GM18511 (cell line): ENCODE measurements around the gene MRPL9.

ENCODE experiments used
- ATAC-seq: cut with Tn5 transposase; IDR thresholded peaks from one replicate; pipeline ENCODE4 v1.9.1; 2021; ENCODE audit warnings: mild to moderate bottlenecking, moderate library complexity; ENCODE audit not compliant: unreplicated experiment

The MRPL9 gene

DNA sequence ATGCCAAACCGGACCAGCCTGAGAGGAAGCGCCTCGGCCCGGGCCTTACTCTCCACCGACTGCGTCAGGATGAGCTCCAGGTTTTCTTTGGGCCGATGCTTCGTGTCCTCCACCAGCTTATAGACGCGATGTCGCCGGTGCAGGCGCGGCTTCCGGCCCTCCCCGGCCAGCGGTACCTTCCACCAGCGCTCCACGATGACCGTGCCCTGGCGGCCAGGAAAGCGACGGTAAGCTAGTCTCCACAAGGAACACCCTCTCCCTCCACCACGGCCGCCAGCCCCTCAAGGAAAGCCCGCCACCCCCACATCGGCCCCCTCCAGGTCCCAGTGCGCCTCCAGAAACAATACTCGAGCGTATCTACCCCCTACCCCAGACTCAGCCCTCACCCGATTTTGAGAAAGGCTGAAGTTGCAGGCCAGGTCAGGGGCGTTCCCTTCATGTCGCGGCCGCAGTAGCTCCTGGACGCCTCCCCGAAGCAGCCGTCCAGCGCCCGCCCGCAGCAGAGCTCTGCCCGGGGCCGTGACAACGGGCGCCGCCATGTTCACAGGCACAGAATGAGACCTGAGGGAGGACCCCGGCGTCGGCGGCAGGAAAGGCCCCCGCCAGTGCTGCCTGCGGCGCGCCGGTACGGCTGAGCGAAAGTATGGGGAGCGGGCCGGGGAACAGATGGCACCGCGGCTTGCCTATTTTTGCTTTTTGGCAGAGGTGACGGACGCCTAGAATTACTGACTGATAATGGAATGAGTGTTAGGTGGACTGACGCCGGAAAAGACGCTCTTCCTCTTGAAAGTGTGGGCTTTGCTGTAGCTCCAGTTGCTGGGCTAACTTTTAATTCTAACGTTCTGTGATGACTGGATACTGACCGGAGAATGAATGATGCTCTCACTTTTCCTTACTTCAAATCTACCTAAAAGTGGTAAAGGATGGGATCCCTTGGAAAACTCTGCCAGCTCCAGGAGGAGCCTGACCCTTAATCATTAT lies at the start of gene MRPL9:
Gene MRPL9 (minus strand): TSS at position 556 of the 981 bp plus-strand sequence. CDS start 17 bp downstream, at position 539.
- peak; percentile 98 for ATAC-seq

DNA sequence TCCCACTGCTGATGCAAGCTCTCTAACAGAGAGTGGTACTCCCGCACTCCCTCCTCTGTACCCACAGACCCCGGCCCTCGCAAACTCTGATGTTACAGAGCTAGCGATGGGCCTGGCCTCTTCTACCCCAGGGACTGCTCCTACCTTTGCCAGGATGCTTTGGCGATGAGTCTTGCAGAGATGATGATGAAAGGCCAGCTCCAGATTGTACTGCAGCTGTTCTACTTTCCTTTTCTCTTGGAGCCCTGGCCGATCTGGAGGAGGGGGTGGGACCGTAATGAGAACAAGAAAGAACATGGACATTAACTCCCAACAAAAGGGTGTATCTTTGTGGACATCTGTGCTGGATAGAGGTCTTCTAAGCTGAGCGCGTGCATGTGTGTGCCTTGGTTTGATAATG lies 47.9 kb upstream of the MRPL9 start:
- ATAC-seq = no peak

DNA sequence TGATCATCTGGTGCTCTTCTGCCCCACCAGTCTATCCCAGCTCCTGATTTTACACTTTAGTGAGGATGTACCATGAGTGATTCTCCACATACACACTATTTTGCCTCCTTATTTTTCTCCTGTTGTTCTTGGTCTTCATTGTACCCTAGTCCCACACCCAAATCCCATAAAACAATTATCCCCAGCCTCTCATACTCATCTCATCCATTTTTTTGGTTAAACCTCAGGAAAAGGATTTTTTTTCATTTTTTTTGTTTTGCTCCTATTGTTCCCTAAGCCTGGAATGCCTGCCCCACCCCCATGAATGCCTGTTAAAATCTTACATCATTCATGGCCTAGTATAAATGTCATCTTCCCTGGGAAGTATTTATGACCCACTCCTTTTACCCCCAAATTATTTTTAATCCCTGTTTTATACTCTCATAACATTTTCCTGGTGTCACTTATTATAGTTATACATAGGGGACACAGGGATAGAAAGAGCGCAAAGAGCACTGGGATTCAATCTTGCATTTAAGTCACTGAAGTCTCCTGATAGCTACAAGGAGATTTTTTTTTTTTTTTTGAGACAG lies 46.8 kb upstream of the MRPL9 start:
- no peak for ATAC-seq

GRCh38 chr1:151809290-151809984 lies 46.1 kb upstream of the MRPL9 start:
- ATAC-seq = no peak

DNA sequence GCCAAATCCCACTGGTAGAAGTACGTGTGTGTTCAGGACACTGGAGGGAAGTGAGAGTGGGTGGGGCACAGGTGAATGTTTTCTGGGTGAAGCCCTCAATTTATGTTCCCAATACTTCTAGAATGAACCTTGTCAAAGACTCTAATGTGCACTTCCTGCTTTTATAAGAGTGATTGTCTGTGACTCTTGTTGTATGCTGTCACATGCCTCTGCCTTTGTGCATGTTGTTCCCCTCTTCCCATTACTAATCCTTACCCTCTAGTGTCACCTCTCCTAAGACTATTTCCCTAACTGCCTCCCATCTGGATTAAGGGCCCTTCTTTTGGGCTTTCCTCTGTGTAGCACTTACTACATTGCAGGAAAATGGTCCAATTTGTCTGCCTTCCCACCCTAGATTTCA lies 44.5 kb upstream of the MRPL9 start:
- no peak for ATAC-seq

DNA sequence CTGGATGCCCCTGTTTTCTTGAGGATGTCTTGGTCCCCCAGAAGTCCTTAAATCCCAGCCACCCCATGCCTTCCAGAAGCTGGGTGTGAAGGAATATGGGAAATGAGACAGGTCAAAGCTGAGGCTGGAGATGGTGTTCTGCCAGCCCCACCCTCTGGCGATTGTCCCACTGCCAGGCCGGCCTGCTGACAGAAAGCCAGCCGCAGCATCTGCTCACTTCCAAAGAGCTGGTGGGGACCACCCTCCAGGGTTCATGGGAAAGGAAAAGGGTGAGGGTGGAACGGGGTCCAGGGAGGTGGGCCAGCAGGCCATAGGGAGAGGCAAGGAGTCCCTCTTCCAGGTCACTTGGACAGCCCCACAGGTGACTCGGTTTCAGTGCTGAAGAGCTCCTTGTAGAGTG lies 43.8 kb upstream of the MRPL9 start:
- no peak for ATAC-seq

DNA sequence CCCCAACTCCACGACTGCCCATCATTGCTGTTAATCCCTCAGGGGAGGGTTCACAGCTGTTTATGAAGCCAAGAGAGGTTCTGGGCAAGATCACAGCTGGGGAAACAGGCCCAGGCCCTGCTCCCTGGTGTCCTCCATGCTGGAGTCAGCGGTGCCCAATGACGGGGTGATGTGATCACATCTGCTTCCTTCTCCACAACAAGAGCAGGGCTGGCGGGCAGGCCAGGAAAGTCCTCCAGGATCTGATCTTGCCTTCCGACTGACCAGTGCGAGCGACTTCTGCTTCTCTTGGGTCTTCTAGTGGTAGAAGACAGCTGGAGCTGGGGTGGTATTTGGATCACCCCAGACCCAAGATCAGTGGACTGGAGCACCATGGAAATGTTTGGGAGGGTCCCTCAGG lies 42.9 kb upstream of the MRPL9 start:
- no peak for ATAC-seq

DNA sequence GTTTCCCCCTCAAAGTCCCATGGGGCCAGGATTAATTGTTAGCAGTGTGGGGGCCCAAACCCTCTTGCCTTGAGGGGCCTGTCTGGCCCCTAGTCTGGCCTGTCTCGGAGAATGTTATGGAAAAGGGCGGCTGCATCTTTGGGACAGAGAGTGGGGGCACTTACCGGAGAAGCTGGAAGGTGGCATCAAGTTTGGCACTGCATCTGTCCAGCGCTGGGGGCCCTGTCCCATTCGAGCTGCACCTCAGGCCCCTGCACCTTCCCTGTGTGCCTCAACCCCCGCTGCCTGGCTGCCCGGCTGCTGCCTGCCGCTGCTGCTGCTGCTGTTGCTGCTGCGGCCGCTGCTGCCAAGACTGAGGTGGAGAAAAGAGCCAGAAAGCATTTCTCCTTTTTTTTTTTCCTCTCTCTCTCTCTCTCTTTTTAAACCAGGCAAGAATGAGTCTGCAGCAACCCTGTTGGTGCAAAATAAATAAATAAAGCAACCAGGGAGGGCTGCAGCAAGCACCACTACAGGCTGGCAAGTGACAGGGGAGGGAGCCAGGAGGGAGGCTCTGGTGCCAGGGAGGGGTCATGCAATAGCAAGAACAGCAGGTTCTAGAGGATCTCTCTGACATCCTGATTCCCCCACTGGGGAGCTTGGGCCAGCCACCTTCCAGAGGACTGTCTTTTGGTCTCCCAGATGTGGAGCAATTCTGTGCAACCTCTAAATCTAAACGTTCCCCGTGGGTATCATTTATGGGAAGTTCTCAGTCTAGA lies 41.9 kb upstream of the MRPL9 start, which contains the start of gene LINGO4:
Gene LINGO4 (minus strand): TSS at position 354 of the 755 bp plus-strand sequence. CDS start 2,715 bp downstream, outside the sequence.
- no peak for ATAC-seq

DNA sequence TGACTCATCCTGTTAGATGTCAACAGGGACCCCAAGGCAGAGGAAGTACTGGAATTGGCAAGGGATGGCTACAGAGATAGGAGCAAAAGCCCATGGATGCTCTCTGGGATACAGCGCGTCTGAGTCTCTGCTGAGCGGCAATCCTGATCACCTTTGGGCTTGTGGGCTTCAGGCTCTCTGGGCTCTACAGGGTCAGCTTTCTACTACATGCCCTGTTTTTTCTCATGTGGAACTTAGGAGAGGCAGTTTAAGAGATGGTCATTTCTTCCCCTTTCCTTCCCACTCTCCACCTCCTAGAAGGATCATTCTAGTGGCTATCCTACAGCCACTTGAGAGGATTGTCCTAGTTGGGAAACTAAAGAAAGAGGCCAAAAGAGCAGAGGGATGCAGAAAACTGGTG lies 40.6 kb upstream of the MRPL9 start:
- no peak for ATAC-seq

GRCh38 chr1:151803164-151803563 lies 39.9 kb upstream of the MRPL9 start:
- ATAC-seq = no peak

DNA sequence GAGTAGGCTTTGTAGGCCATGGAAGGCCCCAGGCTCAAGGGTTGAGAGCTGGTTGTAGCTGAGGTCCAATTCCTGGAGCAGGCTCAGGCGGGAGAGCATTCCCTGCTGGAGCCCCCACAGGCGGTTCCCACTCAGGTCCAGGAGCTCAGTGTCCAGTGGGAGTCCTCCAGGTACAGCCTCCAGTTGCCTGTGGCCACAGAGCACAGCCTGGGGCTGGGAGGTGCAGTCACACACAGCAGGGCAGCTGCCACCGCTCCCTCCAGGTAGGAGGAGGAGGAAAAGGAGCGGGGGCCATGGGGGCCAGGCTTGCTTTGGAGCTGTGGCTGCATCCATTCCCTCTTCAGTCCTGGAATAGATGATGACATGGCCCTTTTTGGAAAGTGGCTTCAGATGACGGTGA lies 39.1 kb upstream of the MRPL9 start:
- no peak for ATAC-seq

- no peak for ATAC-seq
Measured at GRCh38 chr1:151801846-151802245, 38.5 kb upstream of the MRPL9 start.

GRCh38 chr1:151801310-151801820 lies 38.1 kb upstream of the MRPL9 start:
- no peak for ATAC-seq

- no peak for ATAC-seq
Measured at GRCh38 chr1:151800830-151801229, 37.5 kb upstream of the MRPL9 start.

GRCh38 chr1:151799179-151800022 lies 36.1 kb upstream of the MRPL9 start:
- ATAC-seq = no peak

DNA sequence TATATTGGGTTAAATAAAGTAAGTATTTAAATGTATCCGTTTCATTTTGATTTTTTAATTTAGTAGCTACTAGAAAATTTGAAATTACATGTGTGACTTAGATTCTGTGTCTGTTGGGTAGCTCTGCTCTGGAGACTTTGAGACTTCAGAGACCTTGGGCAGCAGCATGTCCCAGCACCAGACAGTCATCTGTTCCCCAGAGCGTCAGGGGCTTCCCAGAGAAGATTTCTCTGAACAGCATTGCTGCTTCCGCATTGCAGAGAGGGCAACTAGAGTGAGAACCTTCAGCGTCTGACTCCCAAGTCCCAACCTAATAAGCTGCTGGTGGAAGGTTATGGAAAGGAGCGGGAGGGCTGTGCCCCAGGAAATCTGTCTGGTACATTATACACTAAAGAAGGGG lies 35.3 kb upstream of the MRPL9 start:
- ATAC-seq = no peak

DNA sequence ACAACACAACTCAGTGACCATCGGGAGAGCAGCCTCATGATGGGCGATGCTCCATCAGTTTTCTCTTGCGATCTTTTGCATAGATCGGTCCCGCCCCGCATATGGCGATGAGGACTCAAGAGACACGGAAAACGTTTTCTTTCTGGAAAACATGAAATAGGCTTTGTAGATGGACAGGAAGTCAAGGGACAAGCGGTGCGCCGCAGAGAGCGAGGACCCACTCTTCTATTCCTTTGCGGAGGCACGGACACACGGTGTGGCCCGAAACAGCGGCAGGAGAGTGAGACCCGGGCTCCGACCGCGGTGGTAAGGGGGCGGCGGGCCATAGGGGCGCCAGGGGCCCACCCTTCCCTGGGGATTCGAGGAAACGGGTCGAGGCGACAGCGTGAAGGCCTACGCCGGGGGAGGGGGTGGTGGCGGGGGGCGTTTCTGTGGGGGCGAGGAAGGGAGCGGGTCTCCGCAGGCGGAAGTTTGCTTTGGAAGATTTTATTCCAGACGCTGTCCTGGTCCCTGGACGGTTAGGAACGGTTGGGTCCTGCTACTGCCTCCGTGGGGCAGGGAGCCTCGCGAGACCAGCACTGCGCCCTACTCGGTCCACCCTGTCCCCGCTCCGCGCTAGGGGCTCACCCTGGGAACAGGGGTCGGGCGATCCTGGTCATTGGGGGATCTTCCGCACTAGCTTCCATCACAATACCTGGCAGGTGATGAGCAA lies 27.8 kb upstream of the MRPL9 start:
- peak; percentile 7 for ATAC-seq

DNA sequence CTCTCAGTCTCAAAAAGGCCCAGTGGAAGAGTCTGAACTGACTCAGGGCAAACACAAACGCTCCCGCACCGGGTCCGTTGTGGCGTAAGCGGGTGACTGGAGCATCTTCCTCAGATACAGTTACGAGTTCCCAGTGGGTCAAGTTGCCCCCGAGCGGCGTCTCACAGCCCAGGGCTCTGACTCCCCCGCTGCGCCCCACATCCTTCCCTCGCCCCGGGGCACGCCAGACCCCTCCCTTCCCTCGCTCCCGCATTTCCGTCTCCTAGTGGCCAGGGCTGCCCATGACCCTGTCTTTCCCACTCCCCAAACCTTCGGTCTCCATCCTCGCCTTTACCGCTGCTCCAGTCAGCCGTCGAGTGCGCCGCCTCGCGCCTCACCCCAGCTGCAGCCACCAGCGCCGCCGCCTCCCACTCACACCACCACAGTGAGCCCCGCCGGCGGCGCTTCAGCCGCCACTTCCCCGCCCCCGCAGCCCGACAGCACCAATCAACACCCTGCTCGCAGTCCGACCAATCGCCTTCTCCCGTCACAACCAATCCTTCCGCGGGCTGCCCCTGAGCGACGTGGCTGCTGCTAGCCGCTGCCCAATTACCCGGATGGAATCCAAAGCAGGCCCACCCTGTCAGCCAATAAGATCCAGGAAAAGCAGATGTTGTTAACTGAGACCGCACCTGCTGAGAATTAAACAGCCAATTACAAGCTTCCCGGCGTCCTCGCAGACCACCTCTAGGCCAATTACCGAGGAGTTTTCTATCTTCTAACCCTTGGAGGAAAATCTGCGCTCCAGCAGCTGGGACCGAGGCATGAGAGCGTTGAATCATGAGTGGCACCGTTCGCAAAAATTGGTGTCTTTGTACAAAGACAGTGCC lies 27.0 kb upstream of the MRPL9 start, which contains the start of gene TDRKH:
Gene TDRKH (minus strand): TSS at position 430 of the 869 bp plus-strand sequence. CDS start 7,478 bp downstream, outside the sequence.
- ATAC-seq = peak; percentile 96
